Activated CD4-positive, alpha-beta memory T cell treated with anti-CD3 and anti-CD28 coated beads for 36 hours (primary cell): ENCODE measurements around the gene NCKAP5. TPM values are rescaled to one million over a fixed set of nuclear protein-coding genes. Genes with fewer than 3 reads are reported as not detected.

Experiments used
- CTCF ChIA-PET: fragments of 350-600 bp; sonication (Branson Sonifier 250); formaldehyde crosslinking; loops from one replicate; lab custom pipeline; 2021; ENCODE audit warnings: antibody characterized with exemption, inconsistent platforms; lab: Charles Lee
- POLR2A ChIA-PET: fragments of 350-600 bp; sonication (Branson Sonifier 250); formaldehyde crosslinking; loops from one replicate; lab custom pipeline; 2021; ENCODE audit warnings: antibody characterized with exemption; lab: Charles Lee
- DNase-seq: peaks from one replicate; pipeline ENCODE4 v3.0.0-alpha.2; 2020
- H3K27ac Mint-ChIP-seq: one replicate; pipeline ENCODE4 v1.8.0; 2021; ENCODE audit warnings: mixed read lengths
- H3K27me3 Mint-ChIP-seq: one replicate; pipeline ENCODE4 v1.8.0; 2021; ENCODE audit warnings: mixed read lengths
- H3K36me3 Mint-ChIP-seq: one replicate; pipeline ENCODE4 v1.8.0; 2021; ENCODE audit warnings: mixed read lengths
- H3K4me1 Mint-ChIP-seq: one replicate; pipeline ENCODE4 v1.8.0; 2021; ENCODE audit warnings: low read depth, mixed read lengths
- H3K4me3 Mint-ChIP-seq: one replicate; pipeline ENCODE4 v1.8.0; 2021; ENCODE audit warnings: mild to moderate bottlenecking, mixed read lengths
- H3K9me3 Mint-ChIP-seq: one replicate; pipeline ENCODE4 v1.8.0; 2021; ENCODE audit warnings: mixed read lengths
- intact Hi-C: fragments of 100-400 bp; cut with micrococcal nuclease; formaldehyde crosslinking; loops from one replicate; pipeline ENCODE4 v1.15.1; 2023
- total RNA-seq, 2 experiments: library from RNA; stranded (reverse); gene quantifications; one replicate each; pipeline ENCODE4 v1.2.3, GENCODE V29; 2021

Gene NCKAP5
- total RNA-seq, 2 experiments from 2014 or later, result not detected

GRCh38 chr2:132783883-132784282 is 784.4 kb downstream of the NCKAP5 start:
- ChIA-PET POLR2A (no interaction called here), CTCF (no interaction called here)
- H3K36me3 Mint-ChIP-seq, result no peaks in the 10 kb centered on the region
- no peaks in the 10 kb centered on the region for H3K27me3 Mint-ChIP-seq
- no peaks in the 10 kb centered on the region for H3K4me1 Mint-ChIP-seq
- H3K4me3 Mint-ChIP-seq, result no peak overlapping the region
- intact Hi-C loops, result no loop called here
- H3K27ac Mint-ChIP-seq, result no peak overlapping the region
- DNase-seq, result no peak
- H3K9me3 Mint-ChIP-seq, result no peaks in the 10 kb centered on the region

- ChIA-PET CTCF (no interaction called here), POLR2A (no interaction called here)
- Mint-ChIP-seq H3K27me3 (no peaks in the 10 kb centered on the region), H3K27ac (no peak overlapping the region), H3K4me1 (no peaks in the 10 kb centered on the region), H3K9me3 (no peaks in the 10 kb centered on the region), H3K36me3 (no peaks in the 10 kb centered on the region), H3K4me3 (no peak overlapping the region)
- intact Hi-C loops, result no loop called here
- DNase-seq, result no peak
Observed at GRCh38 chr2:132782176-132782783, 786.0 kb downstream of the NCKAP5 start.

- Mint-ChIP-seq H3K36me3 (no peaks in the 10 kb centered on the region), H3K9me3 (no peaks in the 10 kb centered on the region), H3K27ac (no peak overlapping the region), H3K4me3 (no peak overlapping the region), H3K27me3 (no peaks in the 10 kb centered on the region), H3K4me1 (no peaks in the 10 kb centered on the region)
- no peak for DNase-seq
- intact Hi-C loops, result no loop called here
- CTCF ChIA-PET, result no interaction called here
- POLR2A ChIA-PET, result no interaction called here
Observed at GRCh38 chr2:132780651-132781050, 787.6 kb downstream of the NCKAP5 start.

GRCh38 chr2:132779206-132779721 is 789.0 kb downstream of the NCKAP5 start:
- CTCF ChIA-PET, result interaction anchor here (0.7 kb wide), 2 partner anchors 10 to 1158 kb away, joined by 3 read pairs; no protein-coding TSS in a partner anchor
- Mint-ChIP-seq H3K4me3 (no peak overlapping the region), H3K27ac (no peak overlapping the region), H3K4me1 (no peaks in the 10 kb centered on the region), H3K27me3 (no peaks in the 10 kb centered on the region), H3K9me3 (no peaks in the 10 kb centered on the region), H3K36me3 (no peaks in the 10 kb centered on the region)
- intact Hi-C loops, result no loop called here
- no peak for DNase-seq
- POLR2A ChIA-PET, result no interaction called here

GRCh38 chr2:132776287-132776686 is 792.0 kb downstream of the NCKAP5 start:
- ChIA-PET POLR2A (no interaction called here), CTCF (no interaction called here)
- intact Hi-C loops, result no loop called here
- no peaks in the 10 kb centered on the region for H3K9me3 Mint-ChIP-seq
- no peaks in the 10 kb centered on the region for H3K4me1 Mint-ChIP-seq
- H3K27ac Mint-ChIP-seq, result no peak overlapping the region
- no peaks in the 10 kb centered on the region for H3K36me3 Mint-ChIP-seq
- H3K4me3 Mint-ChIP-seq, result no peak overlapping the region
- DNase-seq, result no peak
- no peaks in the 10 kb centered on the region for H3K27me3 Mint-ChIP-seq

GRCh38 chr2:132774189-132774588 is 794.1 kb downstream of the NCKAP5 start:
- Mint-ChIP-seq H3K9me3 (no peaks in the 10 kb centered on the region), H3K27ac (no peak overlapping the region), H3K4me1 (no peaks in the 10 kb centered on the region), H3K27me3 (no peaks in the 10 kb centered on the region), H3K36me3 (no peaks in the 10 kb centered on the region), H3K4me3 (no peak overlapping the region)
- intact Hi-C loops, result no loop called here
- ChIA-PET POLR2A (no interaction called here), CTCF (no interaction called here)
- DNase-seq, result no peak

- Mint-ChIP-seq H3K27ac (no peak overlapping the region), H3K27me3 (no peaks in the 10 kb centered on the region), H3K36me3 (no peaks in the 10 kb centered on the region), H3K9me3 (peaks cover under 1% of the 10 kb centered on the region), H3K4me1 (no peaks in the 10 kb centered on the region), H3K4me3 (no peak overlapping the region)
- ChIA-PET CTCF (no interaction called here), POLR2A (no interaction called here)
- intact Hi-C loops, result no loop called here
- DNase-seq, result no peak
Observed at GRCh38 chr2:132773331-132773730, 794.9 kb downstream of the NCKAP5 start.

GRCh38 chr2:132772340-132772739 is 795.9 kb downstream of the NCKAP5 start:
- ChIA-PET CTCF (no interaction called here), POLR2A (no interaction called here)
- no peak overlapping the region for H3K4me3 Mint-ChIP-seq
- no peaks in the 10 kb centered on the region for H3K27me3 Mint-ChIP-seq
- no peaks in the 10 kb centered on the region for H3K4me1 Mint-ChIP-seq
- no peak overlapping the region for H3K27ac Mint-ChIP-seq
- DNase-seq, result no peak
- intact Hi-C loops, result no loop called here
- no peaks in the 10 kb centered on the region for H3K36me3 Mint-ChIP-seq
- peaks cover 3% of the 10 kb centered on the region for H3K9me3 Mint-ChIP-seq

GRCh38 chr2:132766573-132766972 is 801.7 kb downstream of the NCKAP5 start:
- H3K36me3 Mint-ChIP-seq, result no peaks in the 10 kb centered on the region
- H3K27ac Mint-ChIP-seq, result no peak overlapping the region
- no peaks in the 10 kb centered on the region for H3K4me1 Mint-ChIP-seq
- ChIA-PET CTCF (no interaction called here), POLR2A (no interaction called here)
- no peak overlapping the region for H3K4me3 Mint-ChIP-seq
- DNase-seq, result no peak
- H3K27me3 Mint-ChIP-seq, result no peaks in the 10 kb centered on the region
- intact Hi-C loops, result no loop called here
- peaks cover 3% of the 10 kb centered on the region for H3K9me3 Mint-ChIP-seq

GRCh38 chr2:132761437-132761836 is 806.8 kb downstream of the NCKAP5 start:
- no peak for DNase-seq
- Mint-ChIP-seq H3K9me3 (no peaks in the 10 kb centered on the region), H3K27me3 (no peaks in the 10 kb centered on the region), H3K4me1 (no peaks in the 10 kb centered on the region), H3K36me3 (no peaks in the 10 kb centered on the region), H3K4me3 (no peak overlapping the region), H3K27ac (no peak overlapping the region)
- ChIA-PET CTCF (interaction anchor here (1.0 kb wide), 1 partner anchor 88 kb away, joined by 7 read pairs; no protein-coding TSS in a partner anchor), POLR2A (no interaction called here)
- intact Hi-C loops, result no loop called here

- POLR2A ChIA-PET, result no interaction called here
- Mint-ChIP-seq H3K4me3 (no peak overlapping the region), H3K9me3 (no peaks in the 10 kb centered on the region), H3K4me1 (no peaks in the 10 kb centered on the region), H3K27ac (no peak overlapping the region), H3K27me3 (no peaks in the 10 kb centered on the region), H3K36me3 (no peaks in the 10 kb centered on the region)
- intact Hi-C loops, result no loop called here
- no peak for DNase-seq
- CTCF ChIA-PET, result interaction anchor here (1.0 kb wide), 1 partner anchor 88 kb away, joined by 7 read pairs; no protein-coding TSS in a partner anchor
Observed at GRCh38 chr2:132760971-132761370, 807.3 kb downstream of the NCKAP5 start.

GRCh38 chr2:132760405-132760804 is 807.9 kb downstream of the NCKAP5 start:
- ChIA-PET POLR2A (no interaction called here), CTCF (no interaction called here)
- intact Hi-C loops, result no loop called here
- no peaks in the 10 kb centered on the region for H3K36me3 Mint-ChIP-seq
- no peaks in the 10 kb centered on the region for H3K9me3 Mint-ChIP-seq
- no peaks in the 10 kb centered on the region for H3K27me3 Mint-ChIP-seq
- no peak overlapping the region for H3K4me3 Mint-ChIP-seq
- no peak overlapping the region for H3K27ac Mint-ChIP-seq
- no peak for DNase-seq
- H3K4me1 Mint-ChIP-seq, result no peaks in the 10 kb centered on the region

- Mint-ChIP-seq H3K4me1 (no peaks in the 10 kb centered on the region), H3K27me3 (no peaks in the 10 kb centered on the region), H3K4me3 (no peak overlapping the region), H3K27ac (no peak overlapping the region), H3K36me3 (no peaks in the 10 kb centered on the region), H3K9me3 (no peaks in the 10 kb centered on the region)
- POLR2A ChIA-PET, result no interaction called here
- intact Hi-C loops, result no loop called here
- CTCF ChIA-PET, result no interaction called here
- DNase-seq, result no peak
Observed at GRCh38 chr2:132758995-132759394, 809.3 kb downstream of the NCKAP5 start.
